Hippocampal formation (tissue), 2 donors: Measurements from ENCODE around the gene DYSF.

ENCODE experiments used
- DNase-seq, 2 donors: peaks; one replicate each; lab custom pipeline; 2025; lab: John Stamatoyannopoulos, UW

DYSF gene

DNA sequence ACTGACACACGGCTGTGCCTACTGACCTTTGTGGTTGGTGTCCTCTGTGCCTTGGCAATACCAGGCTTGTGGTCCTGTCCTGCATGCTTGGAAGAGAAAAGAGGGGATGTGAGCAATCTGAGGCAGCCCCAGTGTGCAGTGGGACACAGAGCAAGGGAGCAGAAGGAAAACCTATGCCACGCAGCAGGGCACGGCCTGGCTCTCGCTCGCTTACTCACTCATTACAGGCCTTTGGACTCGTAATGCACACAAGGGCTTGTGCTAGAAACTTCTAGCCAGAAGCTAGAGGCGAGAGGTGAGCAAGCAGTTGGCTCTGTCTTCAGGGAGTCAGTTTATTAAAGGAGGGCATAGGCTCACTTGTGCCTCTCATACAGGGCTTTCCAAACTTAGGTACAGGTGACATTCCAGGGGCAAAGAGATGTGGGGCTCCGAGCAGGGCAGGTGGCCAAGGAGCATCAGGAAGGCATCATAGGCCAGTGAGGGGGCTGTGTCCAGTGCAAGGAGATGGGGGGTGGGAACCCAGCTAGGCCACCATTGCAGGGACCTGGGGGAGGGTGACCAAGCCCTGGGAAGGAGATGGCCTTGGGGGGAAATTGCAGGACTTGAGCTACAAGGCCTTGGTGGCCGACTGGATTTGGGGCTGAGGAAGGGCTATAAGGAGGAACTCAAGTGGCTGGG lies 100.8 kb downstream of the DYSF start:
- DNase-seq: no peak

DNA sequence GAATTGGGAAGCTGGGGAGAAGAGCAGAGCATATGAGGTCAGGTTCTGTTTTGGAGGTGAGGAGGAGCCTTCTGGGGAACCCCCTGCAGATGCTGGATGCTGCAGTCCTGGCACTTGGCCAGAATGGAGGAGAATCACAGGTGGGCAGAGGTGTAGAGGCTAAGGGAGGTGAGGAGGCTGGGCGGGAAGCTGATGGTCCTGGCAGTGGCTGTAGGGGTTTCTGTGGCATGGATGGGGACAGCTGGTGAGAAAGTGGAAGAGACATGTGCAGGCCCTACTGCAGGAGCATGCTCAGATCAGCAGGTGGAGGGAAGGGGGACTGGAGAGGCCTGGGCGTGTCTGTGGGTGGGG lies 101.3 kb downstream of the DYSF start:
- no peak for DNase-seq

DNA sequence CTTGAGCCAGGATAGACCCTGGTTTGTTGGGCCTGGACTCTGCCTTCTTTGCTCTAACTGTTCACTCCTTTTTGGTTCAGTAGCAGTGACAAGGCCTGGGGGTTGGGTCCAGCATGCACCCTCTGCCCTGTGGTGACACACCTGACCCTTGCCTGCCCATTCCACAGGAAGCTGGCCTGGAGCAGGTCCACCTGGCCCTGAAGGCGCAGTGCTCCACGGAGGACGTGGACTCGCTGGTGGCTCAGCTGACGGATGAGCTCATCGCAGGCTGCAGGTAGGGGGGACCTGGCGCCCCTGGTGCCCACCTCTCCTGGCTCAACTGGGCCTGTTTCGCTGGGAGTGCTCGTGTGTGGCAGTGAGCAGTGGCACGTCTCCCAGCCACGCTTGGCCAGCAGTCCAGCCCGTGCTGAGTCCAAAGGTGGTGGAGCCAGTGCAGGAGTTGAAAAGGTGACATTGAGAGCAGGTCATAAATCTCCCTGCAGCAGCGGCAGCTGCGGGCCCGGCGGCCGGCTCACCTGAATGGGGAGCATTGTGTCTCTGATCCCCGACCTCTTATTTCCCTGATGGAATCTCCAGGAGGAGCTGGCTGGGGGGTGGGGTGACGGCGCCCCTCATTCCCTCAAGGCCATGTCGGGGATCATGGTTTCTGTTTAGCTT lies 102.6 kb downstream of the DYSF start:
- no peak for DNase-seq

DNA sequence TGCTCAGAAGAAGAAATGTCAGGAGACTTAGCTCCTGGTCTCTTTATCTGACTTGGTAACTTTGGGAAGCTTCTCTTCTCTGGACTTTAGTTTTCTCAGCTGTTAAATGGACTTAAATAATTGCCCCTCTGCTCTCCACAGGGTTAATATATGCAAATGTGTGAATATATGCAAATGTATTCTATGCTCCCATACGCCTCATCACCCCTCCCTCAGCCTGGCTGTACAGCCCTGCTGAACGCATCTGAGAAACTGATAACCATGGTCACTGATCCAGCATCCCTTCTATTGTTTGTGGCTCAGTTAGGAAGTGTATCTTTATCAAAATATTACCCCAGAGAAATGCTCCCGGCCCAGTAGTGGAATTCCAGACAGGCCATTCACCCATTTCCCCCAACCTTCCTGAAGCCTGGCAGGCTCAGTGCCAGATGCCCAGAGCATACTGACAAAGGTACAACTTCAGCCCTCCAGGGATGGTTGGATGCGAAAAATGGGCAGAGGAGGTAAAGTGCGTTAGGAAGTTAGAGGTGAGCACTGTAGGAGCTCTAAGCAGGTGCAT lies 103.4 kb downstream of the DYSF start:
- DNase-seq: no peak

DNA sequence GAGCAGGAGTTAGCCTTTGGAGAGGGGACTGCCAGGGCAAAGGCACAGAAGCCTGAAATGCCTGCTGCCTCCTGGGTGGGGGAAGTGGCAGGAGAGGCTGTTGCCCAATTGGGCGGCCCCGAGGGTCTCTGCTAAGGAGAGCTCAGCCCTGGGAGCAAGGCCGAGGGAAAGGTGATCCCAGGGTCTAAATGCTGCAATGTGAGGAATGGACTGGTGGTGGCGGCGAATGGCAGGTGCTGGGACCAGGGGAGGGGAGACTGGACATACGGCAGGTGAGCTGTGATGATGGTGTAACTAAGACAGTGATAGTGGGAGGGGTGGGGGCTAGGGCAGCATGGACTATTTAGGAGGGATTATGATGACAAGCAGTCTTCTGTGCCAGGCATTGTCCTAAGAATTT lies 104.0 kb downstream of the DYSF start:
- no peak for DNase-seq

DNA sequence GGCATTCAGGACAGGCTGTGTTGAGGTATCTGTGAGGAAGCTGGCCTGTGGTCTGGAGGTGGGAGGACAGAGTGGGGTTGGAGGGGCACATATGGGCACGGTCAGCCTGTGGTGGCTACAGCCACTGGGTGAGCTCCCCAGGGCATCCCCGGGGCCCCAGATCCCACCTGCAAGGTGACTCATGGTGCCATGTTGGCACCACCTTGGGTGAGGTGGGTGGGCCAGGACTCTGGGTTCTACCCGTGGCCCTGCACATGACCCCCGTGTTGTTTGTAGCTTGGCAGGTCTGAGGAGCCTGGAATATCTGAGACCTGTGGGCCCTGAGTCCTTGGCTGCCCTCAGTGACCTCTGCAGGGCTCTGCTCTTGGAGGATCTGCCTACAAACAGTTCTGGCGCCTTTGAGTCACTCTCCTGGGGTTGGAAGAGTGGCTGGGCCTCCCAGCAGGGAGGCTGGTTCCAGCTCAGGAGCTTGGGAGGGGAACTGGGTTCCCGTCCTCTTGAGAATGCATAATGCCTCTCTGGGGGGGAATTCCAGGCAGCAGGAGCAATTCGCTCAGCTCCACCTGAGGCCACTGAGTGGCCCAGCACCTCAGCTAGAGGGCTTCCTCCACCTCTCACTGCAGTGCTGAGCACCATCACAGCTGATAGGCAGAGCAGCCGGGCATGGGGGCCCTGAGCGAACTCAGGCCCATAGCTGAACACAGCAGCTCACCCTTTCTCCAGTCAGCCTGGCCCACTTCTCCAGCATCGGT lies 105.1 kb downstream of the DYSF start:
- DNase-seq: no peak

DNA sequence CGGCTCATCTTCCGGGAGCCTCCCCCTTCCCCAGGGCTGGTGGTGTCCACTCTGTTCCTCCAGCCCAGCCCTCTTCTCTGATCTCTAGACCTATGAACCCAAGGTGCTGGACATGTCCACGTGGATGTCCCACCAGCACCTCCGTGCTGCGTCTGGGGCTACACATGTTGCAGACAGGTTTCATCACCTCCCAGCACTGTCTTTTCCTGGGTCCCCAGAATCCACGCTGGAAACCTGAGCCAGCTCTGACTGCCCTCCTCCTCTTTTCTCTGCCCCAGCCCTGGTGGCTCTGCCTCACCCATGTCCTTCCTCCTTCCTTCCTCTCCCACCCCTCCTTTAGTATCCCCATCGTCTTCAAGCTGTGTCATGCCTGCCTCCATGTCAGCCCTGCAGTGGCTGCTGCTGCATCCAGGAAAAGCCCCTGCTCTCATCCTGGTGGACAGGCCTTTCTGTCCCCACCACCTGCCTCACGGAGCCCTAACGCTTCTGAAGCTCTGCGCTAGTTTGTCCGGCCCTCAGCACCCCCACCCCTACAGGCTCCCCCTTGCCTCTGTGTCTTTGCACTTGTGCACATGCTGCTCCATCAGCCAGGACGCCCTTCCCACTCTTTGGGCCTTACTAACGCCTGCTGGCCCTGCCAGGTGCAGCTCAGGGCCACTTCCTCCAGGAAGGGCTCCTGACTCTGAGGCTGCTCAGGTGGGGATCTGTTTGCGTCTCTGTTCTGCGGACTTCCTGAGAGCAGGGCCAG lies 105.9 kb downstream of the DYSF start:
- no peak for DNase-seq

DNA sequence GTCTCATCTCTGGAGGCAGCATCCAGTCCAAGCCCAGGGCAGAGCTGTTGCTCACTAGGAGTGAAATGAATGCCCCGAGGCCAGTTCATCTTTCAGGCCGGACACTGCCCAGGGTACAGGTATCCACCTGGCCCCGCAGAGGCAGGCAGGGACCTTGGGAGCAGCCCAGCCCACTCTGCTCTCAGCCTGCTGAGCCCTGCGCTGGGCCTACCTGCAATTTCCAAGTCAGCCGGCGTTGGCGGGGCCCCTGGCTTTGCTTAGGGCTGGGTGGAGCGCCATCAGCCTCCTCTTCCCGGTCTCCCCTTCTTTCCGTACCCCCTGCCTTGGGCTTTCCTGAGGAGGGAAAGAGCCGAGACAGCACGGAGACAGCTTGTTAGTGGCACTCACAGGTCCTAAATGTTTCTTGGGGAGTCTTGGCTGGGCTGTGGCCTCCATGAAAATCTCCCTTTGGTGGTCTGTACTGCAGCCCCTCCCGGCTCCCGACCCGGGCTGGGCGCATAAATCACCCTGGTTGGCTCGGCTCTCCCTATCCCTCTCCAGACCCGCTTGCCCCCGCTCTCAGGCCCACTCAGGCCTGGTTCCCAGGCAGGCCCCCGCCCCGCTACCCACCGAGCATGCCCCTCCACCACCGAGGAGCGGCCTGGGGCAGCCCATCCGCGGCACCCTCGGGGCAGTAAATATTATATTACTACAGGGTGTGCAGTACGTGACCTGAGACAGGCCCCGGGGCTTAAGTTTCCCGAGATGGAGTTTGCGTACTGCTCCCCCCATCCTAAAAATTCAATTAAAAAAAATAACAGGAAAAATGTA lies 106.7 kb downstream of the DYSF start:
- DNase-seq: no peak

DNA sequence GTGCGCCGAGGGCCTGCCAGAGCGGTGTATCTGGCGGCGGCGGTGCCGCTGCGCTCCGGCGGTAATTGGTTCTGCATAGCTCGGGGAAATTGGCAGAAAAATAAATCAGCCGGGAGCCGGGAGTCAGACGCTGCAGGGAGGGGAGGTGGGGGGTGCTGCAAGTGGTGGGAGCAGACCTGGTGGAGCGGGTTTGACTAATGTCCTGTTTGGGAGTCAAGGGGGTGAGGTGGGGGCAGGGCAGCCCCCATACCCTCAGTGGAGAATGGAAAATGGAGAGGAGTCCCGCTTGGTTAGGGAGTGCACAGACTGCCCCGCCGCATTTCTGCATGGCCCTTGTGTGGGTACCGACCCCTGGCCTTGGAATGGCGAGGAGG lies 107.3 kb downstream of the DYSF start:
- DNase-seq: no peak

DNA sequence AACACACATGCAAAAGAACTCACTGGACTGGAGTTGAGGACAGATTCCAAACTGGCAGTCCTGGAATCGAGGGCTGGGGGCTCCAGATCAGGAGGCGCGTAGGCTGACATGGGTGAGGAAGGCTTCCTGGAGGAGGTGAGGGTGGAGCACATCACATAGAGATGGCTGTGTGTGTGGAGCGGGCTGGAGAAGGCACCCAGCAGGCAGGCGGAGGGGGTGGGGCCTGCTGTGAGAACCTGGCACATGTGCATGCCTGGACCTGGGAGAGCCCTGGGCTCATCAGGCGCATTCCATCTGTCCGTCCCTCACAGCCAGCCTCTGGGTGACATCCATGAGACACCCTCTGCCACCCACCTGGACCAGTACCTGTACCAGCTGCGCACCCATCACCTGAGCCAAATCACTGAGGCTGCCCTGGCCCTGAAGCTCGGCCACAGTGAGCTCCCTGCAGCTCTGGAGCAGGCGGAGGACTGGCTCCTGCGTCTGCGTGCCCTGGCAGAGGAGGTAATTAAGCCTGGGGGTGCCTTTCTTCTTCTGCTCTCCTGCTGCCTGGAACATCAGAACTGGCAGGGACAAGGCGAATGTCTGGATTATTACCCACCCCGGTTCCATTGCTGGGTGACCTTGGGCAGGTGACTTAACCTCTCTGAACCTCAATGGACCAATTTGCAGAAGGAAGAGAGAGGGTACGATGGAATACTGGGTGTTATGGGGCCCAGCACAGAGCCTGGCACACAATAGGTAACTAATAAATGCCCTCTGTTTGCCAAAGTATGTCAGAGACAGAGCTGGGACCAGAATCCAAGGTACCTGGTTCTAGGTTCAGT lies 108.3 kb downstream of the DYSF start:
- no peak for DNase-seq

DNA sequence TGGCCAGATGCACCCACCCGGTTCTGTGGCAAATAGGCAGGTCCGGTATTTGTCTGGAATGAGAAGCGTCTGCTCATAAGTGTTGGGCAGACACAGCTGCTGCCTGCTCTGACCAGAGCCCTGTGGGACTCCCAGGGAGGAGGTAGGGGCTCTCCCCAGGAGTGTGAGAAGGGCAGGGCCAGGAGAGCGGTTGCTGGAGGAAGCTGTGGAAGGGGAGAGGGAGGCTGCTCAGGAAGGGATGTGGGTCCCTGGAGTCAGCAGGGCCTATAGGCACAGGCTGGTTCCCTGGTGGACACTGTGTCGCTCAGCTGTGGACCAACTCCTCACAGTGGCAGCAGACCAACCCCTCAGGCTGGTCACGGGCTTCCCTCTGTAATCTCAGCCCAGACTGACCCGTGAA lies 109.2 kb downstream of the DYSF start:
- DNase-seq: no peak

DNA sequence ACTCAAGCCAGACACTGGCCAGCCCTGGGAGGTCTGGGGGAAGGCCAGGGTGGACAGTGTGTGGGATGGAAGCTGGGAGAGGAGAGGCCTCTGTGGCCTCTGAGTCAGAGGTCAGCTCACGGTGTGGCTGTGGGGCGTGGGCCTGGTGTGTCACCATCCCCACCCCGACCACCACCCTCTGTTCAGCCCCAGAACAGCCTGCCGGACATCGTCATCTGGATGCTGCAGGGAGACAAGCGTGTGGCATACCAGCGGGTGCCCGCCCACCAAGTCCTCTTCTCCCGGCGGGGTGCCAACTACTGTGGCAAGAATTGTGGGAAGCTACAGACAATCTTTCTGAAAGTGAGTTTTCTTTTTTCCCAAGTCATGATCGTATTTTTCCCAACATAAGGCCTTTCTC lies 110.5 kb downstream of the DYSF start:
- no peak for DNase-seq

DNA sequence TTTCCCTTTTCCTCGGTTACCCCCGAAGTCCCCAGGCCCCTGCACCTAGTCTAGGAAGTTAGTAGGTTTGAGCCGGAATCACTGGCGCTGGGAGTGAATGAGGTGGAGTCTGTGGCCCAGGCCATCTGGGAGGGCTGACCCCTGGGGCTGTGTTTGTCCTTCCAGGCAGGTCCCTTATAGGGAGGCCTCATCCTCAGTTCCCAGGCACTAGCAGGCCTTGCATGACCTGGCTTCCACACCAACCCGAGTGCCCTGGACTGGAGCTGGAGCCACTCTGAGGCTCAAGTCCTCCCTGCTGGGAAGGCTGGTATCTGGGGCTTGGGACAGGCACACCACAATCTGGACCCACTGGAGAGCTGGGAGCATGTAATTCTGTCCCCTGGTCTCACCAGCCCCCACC lies 111.0 kb downstream of the DYSF start:
- no peak for DNase-seq

DNA sequence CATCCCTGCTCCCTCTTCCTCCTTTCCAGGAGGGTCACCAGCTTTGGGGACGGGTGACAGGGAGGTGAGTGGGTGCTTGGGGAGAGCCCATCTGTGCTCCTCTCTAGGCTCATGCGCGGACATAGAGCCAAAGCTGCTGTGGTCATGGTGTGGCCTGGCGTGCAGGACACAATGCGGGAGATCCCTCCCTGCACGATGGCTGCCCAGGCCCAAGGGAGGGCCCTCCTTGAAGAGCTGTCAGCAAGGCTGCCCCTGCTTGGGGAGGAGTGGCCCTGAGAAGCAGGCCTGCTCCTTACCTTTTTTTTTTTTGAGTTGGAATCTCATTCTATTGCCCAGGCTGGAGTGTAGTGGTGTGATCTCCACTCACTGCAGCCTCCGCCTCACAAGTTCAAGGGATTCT lies 111.4 kb downstream of the DYSF start:
- DNase-seq: no peak

DNA sequence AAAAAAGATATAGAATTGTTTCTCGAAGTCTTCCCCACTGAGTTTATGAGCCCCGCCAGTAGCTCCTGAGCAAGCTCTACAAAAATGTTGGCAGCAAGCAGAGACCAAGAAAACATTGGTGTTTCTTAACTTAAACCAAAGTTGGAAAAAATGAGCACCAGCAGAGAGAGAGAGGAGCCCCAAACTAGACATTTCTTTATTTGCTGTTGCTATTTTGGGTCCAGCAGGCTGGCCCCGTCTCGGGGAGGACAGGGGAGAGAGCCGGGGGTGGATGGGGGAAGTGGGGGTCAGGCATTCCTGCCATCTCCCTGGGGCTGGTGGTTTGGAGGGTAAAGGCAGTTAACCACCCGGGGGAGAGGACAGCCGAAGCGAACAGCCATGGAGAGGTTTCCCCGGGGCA lies 113.0 kb downstream of the DYSF start:
- no peak for DNase-seq

DNA sequence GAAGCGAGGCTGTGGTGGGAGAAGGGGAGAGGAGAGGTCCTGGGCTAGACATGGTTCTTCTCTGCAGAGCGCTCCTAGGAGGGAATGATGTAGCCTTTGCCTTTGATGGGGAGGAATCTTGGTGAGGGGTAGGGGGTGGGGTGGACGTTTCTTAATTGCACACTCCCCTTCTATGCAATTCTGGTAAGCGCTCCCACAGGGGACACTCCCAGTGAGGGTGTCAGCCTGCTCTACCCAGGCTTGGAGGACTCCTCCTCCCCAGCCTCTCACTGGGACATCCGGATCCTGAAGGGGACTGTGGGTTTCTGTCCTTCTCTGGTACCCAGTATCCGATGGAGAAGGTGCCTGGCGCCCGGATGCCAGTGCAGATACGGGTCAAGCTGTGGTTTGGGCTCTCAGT lies 114.3 kb downstream of the DYSF start:
- no peak for DNase-seq

DNA sequence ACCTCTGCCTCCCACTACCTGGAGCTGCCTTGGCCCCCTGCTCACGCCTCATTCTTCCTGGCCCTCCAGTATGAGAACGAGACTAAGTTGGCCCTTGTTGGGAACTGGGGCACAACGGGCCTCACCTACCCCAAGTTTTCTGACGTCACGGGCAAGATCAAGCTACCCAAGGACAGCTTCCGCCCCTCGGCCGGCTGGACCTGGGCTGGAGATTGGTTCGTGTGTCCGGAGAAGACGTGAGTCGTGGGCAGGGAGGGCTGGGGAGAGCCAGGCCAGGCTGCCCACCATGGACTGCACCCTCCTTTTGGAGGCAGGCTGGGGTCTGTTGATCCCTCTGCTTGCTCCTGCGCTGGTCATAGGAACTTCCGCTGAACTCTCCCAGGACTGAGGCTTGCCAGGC lies 114.7 kb downstream of the DYSF start:
- no peak for DNase-seq

DNA sequence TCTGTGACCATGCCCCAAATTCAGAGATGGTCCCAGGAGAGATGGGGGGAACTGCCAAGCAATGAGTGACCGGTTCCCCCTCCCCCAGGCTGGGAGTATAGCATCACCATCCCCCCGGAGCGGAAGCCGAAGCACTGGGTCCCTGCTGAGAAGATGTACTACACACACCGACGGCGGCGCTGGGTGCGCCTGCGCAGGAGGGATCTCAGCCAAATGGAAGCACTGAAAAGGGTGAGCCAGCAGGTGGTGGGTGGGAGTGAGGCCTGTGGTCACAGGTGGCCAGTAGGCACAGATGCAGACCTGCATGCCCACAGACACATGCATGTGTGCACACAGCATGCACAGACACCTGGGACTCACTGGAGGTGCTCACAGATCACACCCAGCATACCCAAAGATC lies 117.2 kb downstream of the DYSF start:
- no peak for DNase-seq

DNA sequence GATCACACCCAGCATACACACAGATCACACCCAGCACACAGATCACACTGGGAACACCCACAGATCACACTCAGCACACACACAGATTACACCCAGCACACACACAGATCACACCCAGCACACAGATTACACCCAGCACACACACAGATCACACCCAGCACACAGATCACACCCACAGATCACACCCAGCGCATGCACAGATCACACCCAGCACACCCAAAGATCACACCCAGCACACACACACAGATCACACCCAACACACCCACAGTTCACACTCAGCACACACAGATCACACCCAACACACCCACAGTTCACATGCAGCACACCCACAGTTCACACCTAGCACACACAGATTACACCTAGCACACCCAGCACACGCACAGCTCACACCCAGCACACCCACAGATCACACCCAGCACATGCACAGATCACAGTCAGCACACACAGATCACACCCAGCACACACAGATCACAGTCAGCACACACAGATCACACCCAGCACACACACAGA lies 117.6 kb downstream of the DYSF start:
- no peak for DNase-seq

DNA sequence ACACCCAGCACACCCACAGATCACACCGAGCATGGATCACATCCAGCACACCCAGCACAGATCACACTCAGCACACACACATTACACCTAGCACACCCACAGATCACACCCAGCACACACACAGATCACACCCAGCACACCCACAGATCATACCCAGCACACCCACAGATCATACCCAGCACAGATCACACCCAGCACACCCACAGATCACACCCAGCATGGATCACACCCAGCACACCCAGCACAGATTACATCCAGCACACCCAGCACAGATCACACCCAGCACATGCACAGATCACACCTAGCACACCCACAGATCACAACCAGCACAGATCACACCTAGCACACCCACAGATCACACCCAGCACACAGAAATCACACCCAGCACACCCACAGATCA lies 118.6 kb downstream of the DYSF start:
- DNase-seq: no peak
